ENCODE measurements around the gene ALG14. TPM values are rescaled to one million over a fixed set of nuclear protein-coding genes. Genes with fewer than 3 reads are reported as not detected.
A peak's percentile ranks its signal among the peaks of the same experiment; 100 is the strongest.
"Not testable (repeated sequence)": the region's sequence is repeated elsewhere in the genome, so short reads cannot be mapped to it uniquely, and the experiment has no call there.

The ALG14 gene
- total RNA-seq, 1 experiment from 2014 or later, result 2.8 TPM

GRCh38 chr1:95007687-95008086, 65.1 kb downstream of the ALG14 start:
- DNase-seq (ENCODE audit: low read depth), result no peak

- DNase-seq (ENCODE audit: low read depth), result no peak
Observed at GRCh38 chr1:95006681-95007080, 66.1 kb downstream of the ALG14 start.

GRCh38 chr1:95005584-95005983, 67.2 kb downstream of the ALG14 start:
- DNase-seq (ENCODE audit: low read depth), result no peak

- DNase-seq (ENCODE audit: low read depth), result no peak
Observed at GRCh38 chr1:95004013-95004412, 68.7 kb downstream of the ALG14 start.

GRCh38 chr1:95003433-95003738, 69.4 kb downstream of the ALG14 start:
- DNase-seq (ENCODE audit: low read depth), result peak; percentile 47

- peak; percentile 53 for DNase-seq (ENCODE audit: low read depth)
Observed at GRCh38 chr1:95002540-95003432, 70.0 kb downstream of the ALG14 start.

- no peak for DNase-seq (ENCODE audit: low read depth)
Observed at GRCh38 chr1:95002164-95002539, 70.6 kb downstream of the ALG14 start.

- no peak for DNase-seq (ENCODE audit: low read depth)
Observed at GRCh38 chr1:94999456-95000131, 73.2 kb downstream of the ALG14 start.

GRCh38 chr1:94998748-94999147, 74.0 kb downstream of the ALG14 start:
- DNase-seq (ENCODE audit: low read depth), result no peak

- DNase-seq (ENCODE audit: low read depth), result no peak
Observed at GRCh38 chr1:94998114-94998513, 74.6 kb downstream of the ALG14 start.

- not testable (repeated sequence) for DNase-seq (ENCODE audit: low read depth)
Observed at GRCh38 chr1:94995536-94995935, 77.2 kb downstream of the ALG14 start.

GRCh38 chr1:94994805-94995204, 77.9 kb downstream of the ALG14 start:
- no peak for DNase-seq (ENCODE audit: low read depth)

GRCh38 chr1:94993931-94994645, 78.7 kb downstream of the ALG14 start:
- no peak for DNase-seq (ENCODE audit: low read depth)

GRCh38 chr1:94992863-94993563, 79.7 kb downstream of the ALG14 start:
- DNase-seq (ENCODE audit: low read depth), result no peak

GRCh38 chr1:94992161-94992560, 80.6 kb downstream of the ALG14 start:
- DNase-seq (ENCODE audit: low read depth), result no peak

GRCh38 chr1:94989911-94990473, 82.8 kb downstream of the ALG14 start:
- DNase-seq (ENCODE audit: low read depth), result no peak

GRCh38 chr1:94989398-94989797, 83.4 kb downstream of the ALG14 start:
- no peak for DNase-seq (ENCODE audit: low read depth)

GRCh38 chr1:94988356-94988755, 84.4 kb downstream of the ALG14 start:
- no peak for DNase-seq (ENCODE audit: low read depth)

- DNase-seq (ENCODE audit: low read depth), result no peak
Observed at GRCh38 chr1:94986783-94987182, 86.0 kb downstream of the ALG14 start.

GRCh38 chr1:94983171-94983739, 89.5 kb downstream of the ALG14 start:
- DNase-seq (ENCODE audit: low read depth), result peak; percentile 82

GRCh38 chr1:94982398-94982797, 90.4 kb downstream of the ALG14 start:
- DNase-seq (ENCODE audit: low read depth), result no peak

Measured in Daoy (cell line).